GM18858 (cell line): ENCODE measurements around the gene LAMA1.
"Not testable (repeated sequence)": the region's sequence is repeated elsewhere in the genome, so short reads cannot be mapped to it uniquely, and the experiment has no call there.

Source experiments
- ATAC-seq: cut with Tn5 transposase; IDR thresholded peaks from one replicate; pipeline ENCODE4 v1.9.1; 2021; ENCODE audit not compliant: unreplicated experiment

Gene LAMA1, protein sequence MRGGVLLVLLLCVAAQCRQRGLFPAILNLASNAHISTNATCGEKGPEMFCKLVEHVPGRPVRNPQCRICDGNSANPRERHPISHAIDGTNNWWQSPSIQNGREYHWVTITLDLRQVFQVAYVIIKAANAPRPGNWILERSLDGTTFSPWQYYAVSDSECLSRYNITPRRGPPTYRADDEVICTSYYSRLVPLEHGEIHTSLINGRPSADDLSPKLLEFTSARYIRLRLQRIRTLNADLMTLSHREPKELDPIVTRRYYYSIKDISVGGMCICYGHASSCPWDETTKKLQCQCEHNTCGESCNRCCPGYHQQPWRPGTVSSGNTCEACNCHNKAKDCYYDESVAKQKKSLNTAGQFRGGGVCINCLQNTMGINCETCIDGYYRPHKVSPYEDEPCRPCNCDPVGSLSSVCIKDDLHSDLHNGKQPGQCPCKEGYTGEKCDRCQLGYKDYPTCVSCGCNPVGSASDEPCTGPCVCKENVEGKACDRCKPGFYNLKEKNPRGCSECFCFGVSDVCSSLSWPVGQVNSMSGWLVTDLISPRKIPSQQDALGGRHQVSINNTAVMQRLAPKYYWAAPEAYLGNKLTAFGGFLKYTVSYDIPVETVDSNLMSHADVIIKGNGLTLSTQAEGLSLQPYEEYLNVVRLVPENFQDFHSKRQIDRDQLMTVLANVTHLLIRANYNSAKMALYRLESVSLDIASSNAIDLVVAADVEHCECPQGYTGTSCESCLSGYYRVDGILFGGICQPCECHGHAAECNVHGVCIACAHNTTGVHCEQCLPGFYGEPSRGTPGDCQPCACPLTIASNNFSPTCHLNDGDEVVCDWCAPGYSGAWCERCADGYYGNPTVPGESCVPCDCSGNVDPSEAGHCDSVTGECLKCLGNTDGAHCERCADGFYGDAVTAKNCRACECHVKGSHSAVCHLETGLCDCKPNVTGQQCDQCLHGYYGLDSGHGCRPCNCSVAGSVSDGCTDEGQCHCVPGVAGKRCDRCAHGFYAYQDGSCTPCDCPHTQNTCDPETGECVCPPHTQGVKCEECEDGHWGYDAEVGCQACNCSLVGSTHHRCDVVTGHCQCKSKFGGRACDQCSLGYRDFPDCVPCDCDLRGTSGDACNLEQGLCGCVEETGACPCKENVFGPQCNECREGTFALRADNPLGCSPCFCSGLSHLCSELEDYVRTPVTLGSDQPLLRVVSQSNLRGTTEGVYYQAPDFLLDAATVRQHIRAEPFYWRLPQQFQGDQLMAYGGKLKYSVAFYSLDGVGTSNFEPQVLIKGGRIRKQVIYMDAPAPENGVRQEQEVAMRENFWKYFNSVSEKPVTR (N-terminal part only)

DNA sequence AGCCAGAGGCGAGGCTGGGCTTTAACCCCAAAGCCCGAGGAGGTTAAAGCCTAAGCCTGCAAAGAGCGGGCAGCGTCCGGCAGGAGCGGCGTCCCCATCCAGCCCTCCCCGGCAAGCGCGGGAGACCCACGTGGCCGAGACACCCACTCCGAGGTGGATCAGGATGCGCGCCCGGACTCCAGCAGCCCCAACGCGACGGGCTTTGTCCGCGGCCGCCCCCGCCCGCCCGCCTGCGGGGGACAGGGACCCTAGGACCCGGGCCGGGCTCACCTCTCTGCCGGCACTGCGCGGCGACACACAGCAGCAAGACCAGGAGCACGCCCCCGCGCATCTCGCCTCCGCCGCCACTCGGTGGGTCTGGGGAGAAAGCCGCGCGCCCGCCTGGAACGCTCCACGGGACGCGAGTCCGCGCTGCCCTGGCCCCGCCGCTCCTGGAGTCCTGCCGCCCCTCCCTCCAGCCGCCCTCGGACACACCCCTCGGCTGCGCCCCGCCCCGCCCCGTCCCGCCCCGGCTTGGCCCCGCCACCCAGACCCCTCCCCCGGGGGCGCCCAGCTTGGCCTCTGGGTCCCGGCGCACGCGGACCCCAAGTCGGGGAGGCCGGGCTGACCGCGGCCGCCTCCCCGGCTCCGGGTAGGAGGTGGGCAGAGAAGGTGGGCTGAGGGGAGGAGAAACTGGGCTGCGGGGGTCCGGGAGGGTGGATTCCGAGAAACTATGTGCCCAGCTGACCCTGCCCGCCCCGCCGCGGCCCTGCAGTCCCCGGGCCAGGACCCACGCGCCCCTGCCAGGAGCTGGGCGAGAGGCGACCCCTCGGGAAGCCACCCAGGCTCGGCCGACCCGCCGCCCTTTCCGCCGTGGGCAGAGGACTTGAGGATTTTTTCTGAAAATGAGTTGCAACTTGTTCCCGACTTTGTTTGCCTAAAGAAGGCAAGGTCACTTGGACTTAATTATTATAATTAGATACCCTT lies at the start of gene LAMA1:
TSS of gene LAMA1 (minus strand) at position 408 of the 966 bp plus-strand sequence. CDS start at position 331, 77 bp downstream.
- no peak for ATAC-seq

DNA sequence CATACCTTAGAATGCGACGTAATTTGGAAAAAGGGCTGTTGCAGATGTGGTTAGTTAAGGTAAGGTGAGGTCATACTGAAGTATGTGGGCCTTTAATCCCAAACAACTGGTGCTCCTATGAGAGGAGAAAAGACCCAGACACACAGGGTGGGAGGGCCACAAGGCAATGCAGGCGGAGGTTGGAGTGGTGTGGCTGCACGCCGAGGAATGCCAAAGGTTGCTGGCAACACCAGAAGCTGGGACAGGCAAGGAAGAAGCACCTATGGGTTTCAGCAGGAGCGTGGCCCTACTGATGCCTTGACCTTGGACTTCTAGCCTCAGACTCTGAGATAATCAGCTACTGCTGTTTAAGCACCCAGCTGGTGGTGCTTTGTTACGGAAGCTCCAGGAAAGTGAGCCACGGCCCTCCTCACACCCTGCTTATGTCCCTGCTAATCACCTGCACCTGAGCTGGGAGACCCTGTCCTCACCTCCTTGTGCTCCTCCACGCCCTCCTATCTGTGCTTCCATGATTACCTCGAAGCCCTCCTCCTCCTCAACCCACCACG lies 48.3 kb upstream of the LAMA1 start:
- ATAC-seq = no peak

DNA sequence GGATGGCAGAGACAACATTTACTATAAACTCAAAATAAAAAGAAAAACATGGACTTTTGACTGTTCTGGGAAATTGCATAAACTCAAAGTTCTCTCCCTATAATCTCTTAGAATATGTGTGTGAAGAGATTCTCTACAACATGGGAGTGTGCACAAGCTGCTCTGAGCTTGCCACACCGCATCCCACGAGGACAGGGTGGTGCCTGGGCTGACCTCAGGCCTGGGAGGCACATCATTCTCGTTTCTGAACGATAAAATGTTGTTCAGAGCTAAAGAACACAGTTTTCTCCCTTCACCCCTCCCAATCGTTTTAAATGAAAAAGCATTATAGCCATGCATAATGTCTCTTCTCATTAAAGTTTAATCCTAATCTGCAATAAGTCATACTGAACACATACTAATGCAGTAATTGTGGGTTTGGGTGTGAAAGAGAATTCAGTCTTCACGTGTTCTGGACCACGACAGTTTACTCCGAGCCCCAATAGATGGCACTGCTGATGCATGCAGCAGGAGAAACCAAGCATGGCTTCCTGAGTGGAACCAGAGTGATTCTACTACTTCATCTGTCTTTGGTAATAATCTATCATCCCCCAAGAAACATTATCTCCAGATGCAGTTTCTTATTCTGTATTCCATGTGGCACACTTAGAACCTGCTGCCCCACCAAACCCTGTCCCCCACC lies 46.9 kb upstream of the LAMA1 start:
- ATAC-seq = no peak

DNA sequence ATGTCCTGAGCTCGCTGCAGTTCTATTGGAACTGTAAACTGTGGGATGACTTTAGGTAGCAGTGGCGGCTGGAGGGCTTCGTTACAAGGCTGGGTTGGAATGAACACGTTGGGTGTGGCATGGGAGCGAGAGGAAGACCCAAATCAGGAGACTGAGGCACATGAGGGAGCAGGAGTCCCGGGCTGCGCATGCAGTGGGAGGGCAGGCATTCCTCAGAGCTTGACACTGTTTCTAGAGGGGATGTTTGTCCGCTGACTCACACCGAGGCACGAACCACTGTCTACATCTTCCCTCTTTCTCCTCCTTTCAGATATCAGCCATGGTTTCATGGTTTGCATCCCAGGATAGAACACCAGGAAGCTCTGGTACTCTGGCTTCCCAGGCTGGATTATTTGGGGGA lies 40.6 kb upstream of the LAMA1 start:
- ATAC-seq = no peak

DNA sequence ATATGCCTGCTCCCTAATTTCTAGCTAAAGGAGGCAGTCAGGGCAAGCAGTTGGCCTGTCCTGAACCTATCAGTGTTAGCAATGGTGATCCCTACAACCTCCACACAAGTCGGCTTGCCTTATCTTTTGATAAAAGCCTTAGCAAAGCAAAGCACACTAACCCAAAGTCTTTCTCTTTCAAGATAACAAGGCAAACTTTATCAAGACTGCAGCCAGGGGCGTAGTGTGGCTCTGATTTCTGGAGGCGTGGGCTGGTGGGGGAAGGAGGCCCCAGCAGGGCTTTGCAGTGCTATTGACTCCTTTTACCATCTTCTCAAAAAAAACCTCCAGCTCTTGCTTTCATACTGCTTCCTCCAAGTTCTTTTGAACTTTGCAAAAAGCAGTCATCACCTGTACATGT lies 40.2 kb upstream of the LAMA1 start:
- ATAC-seq = no peak

DNA sequence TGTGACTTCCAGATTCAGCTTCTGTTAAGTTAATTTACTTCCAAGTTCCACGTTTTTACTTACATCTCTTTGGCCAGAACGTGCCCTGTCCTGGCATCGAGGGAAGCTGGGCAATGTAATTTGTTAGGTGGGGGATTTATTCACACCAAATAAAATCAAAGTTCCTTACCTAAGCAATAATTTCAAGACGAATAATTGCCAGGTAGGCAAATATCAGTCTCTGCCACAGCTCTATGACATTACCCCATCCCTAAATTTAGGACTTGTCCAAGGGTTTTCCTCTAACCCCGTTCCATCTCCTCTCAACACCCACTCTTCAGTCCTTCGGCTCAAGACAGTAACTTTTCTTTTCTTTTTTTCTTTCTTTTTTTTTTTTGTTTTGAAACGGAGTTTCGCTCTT lies 38.3 kb upstream of the LAMA1 start:
- no peak for ATAC-seq

DNA sequence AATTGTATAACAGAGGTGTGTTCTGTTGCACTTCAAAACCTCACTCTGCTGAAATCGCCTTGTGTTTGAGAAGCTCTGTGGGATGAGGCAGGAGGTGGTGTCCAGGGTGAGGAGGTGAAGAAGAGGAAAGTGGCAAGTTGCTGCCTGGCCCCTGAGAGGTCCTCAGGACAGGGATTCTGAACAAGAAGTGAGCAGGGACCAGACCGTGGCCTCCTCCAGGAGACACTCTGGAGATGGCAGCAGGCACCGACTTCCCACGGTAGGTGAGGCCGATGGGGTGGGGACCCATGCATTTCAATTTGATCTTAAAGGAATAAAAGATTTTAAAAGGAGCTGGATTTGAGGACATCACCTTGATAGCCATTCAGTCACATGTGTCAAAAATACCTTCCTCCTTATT lies 37.5 kb upstream of the LAMA1 start:
- ATAC-seq = no peak

DNA sequence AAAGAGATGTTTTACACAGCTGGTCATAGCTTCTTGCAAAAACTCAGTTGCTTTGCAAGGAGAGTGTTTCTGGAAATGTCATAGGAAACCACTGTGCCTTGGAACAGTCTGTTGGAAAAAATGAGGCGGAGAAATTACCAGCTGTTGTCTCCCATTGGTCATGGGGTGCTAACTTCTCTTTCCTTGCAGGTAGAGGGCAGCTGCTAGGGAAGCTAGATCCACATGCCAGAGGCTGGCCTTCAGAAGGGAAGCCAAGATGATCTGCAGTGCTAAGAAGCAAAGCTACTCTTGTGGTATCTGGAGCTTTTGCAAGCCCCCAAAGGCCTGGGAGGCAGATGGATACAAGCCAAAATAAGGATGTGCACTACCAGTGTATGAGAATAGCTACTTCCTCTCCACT lies 34.8 kb upstream of the LAMA1 start:
- no peak for ATAC-seq

DNA sequence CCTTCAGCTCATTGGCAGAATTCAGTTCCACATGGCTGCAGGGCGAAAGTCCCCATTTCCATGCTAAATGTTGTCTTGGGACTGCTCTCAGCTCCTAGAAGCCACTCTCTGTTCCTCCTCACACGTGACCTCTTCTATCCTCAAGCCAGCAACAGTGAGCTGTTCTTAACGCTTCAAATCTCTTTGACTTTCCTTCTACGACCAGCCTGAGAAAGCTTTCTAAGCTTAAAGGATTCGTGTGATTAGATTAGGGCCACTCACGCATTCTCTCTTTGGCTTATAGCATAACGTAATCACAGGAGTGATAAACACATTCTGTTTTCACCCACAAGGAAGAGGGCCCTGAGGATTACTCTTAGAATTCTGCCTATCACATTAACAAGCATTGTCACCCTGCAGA lies 29.8 kb upstream of the LAMA1 start:
- no peak for ATAC-seq

DNA sequence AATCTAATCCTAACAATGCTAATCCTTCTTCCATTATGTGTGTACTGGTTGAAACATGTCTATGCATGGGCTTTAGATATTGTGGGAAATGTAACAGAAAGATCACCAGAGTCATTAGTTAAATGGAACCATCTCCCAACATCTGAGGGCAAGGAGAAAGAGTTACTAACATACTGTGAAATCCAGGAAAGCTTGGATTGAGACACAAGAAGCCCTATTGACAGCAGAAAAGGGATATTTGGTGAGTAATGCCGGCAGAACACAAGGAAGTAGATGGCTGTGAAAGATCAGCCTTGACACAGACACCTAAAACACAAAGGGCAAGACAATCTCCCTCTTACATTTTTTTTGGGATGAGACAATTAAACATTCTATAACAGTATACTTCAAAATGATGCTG lies 28.5 kb upstream of the LAMA1 start:
- ATAC-seq = no peak

DNA sequence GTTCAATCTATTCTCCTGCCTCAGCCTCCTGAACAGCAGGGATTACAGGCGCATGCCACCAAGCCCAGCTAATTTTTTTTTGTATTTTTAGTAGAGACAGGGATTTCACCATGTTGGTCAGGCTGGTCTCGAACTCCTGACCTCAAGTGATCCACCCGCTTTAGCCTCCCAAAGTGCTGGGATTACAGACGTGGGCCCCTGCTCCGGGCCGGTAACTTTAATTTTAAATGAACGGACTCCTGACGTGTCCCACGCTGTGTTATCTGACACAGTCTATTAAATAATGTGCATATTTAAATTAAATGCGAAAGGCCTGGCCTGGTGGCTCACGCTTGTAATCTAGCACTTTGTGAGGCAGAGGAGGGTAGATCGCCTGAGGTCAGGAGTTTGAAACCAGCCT lies 27.3 kb upstream of the LAMA1 start:
- ATAC-seq = not testable (repeated sequence)

DNA sequence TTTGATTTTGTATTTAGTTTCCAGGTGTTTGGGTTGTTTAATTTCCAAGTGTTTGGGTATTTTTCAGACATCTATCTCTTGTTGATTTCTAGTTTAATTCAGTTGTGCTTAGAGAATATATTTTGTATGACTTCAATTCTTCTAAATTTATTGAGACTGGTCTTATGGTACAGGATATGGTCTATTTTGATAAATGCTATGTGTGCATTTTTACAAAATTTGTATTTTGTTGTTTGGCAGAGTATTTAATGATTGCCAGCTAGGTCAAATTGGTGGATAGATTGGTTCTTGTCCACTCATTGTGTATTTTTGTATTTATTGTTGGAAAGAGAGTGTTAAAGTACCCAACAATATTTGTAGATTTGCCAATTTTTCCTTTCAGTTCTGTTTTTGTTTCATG lies 23.7 kb upstream of the LAMA1 start:
- no peak for ATAC-seq

DNA sequence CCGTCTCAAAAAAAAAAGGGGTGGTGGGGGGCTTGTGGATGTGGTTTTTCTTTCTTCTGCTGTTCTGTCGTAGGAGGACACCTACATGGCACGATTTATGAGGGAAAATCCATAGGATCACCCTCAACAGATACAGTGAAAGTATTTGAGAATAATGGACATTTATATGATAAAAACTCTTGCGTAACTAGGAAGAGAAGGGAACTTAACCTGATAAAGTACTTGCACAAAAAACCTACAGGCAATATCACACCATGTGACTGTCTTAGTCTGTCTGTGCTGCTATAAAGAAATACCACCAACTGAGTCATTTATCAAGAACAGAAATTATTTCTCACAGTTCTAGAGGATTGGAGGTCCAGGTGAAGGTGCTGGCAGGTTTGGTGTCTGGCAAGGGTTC lies 21.8 kb upstream of the LAMA1 start:
- no peak for ATAC-seq

DNA sequence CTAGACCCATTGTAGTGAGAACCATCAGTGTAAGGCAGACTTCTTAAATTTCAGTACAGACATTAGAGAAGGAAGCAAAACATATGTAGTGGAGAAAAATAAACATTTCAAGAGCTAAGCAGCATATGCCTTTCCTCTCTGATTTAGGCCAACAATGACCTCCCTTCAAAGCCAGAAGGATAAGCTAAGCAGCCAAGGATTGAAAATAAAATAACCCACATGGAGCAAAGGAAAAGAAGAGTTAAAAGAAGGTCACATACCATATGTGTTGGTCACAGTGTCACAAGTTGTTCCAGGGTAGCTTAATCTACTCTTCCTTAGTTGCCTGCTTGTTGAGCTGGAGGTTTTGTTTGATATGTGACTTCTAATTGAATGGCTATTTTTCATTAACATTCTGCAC lies 15.6 kb upstream of the LAMA1 start:
- no peak for ATAC-seq

DNA sequence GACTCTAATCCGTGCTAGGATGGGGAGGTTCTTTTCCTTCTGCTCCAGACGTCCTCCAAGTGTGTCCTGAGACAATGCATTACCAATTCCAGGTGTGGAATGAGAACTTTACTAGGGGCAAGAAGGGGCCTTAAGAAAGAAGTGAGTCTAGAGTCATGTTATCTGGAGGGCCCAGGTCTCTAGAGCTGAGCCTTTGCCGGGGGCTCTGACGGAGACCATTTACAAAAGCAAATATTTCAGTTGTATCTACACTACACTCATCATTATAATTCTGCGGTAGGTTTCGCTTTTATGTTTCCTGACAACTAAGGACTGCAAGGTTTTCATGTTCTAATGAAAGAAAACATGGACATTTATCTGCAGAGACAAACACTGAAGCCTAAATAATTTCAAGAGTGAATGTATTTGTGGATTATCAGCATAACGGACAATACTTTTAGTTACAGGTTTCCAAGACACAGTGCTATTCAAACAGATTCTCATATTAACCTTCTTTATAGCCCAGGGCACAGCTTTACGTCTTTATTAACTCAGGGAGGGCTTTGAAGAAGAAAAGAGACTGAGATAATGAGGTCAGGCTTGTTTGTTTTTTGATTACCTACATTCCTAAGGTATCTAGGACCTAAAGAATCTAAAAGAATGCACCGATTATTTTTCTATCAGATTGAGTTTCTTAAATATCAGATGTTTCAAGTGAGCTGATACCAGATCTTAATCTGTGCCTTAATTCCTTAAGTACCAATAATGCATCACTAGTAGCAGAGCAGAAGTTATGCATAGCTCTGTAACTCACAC lies 15.0 kb upstream of the LAMA1 start:
- no peak for ATAC-seq

DNA sequence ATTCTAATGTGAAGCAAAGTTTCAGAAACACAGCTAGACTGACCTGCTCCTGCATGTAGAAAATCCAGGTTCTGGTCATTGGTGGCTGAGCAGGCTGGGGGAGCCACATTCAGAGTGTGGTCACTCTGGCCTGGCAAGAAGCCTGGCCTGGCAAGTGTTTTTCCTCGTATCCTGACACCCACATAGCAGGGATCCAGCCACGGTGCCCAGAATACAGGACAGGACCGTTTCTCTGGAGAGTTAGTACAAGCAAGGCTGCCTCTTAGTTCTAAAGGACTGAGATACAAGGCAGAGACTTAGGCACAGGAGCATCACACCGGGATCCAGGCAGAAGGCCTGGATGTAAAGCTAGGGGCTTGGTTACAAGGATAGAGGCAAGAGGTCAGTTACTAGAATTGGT lies 4.8 kb upstream of the LAMA1 start:
- ATAC-seq = no peak

DNA sequence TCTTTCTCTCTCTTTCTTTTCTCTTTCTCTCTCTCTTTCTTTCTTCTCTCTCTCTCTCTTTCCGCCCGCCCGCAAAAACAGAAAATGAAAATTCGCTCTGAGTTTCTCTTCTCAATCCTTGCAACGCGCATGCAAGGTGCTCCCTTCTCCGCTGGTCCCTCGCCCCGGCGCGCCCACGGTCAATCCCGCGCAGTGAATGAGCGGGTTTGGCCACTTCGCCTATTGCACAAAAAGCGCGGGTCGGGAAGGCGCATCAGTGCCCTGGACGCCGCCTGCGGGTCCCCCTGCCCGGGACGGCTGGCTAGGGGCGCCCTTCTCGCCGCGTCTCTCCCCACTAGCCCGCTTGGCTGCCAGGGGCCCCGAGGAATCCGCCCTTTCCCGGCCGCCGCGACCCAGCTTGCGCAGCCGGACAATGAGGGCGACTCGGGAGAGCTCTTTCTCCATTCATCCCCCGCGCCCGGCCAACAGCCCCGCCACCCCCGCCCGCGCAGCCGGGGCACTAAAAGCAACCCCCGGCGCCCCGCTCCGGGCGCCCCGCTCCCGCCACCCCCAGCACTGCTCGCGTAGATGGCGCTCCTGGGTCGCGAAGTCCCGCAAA lies 706 bp downstream of the LAMA1 start:
- no peak for ATAC-seq
